Fibroblast of villous mesenchyme (primary cell): ENCODE measurements around the gene CDH2. TPM values are rescaled to one million over a fixed set of nuclear protein-coding genes. Genes with fewer than 3 reads are reported as not detected.

Source experiments
- DNase-seq: peaks from one replicate; pipeline ENCODE4 v3.0.0-alpha.2; 2010; ENCODE audit warnings: low read depth
- H3K4me3 ChIP-seq: 2 replicates; pipeline ENCODE4 v1.5.1; 2011; ENCODE audit warnings: low read depth, mild to moderate bottlenecking, low read length
- CTCF ChIP-seq: IDR thresholded peaks from 2 replicates; pipeline ENCODE4 v1.5.1; 2012; ENCODE audit warnings: low read depth, mild to moderate bottlenecking, low read length; ENCODE audit not compliant: insufficient read depth
- total RNA-seq: library from RNA; depleted of rRNA; stranded (reverse); fragments of >200 nt; gene quantifications from 2 replicates; pipeline ENCODE4 v1.2.3, GENCODE V29; 2012

The CDH2 gene
- total RNA-seq, 1 donor: 74.7 TPM

GRCh38 chr18:28171837-28172236 is 5.1 kb downstream of the CDH2 start:
- no peak overlapping the region for H3K4me3 ChIP-seq
- no peak for TF ChIP-seq CTCF
- no peak for DNase-seq

GRCh38 chr18:28168725-28169124 is 8.2 kb downstream of the CDH2 start:
- no peak for TF ChIP-seq CTCF
- H3K4me3 ChIP-seq: no peak overlapping the region
- no peak for DNase-seq

- no peak overlapping the region for H3K4me3 ChIP-seq
- DNase-seq: no peak
- TF ChIP-seq CTCF: no peak
These were observed 9.0 kb downstream of the CDH2 start for GRCh38 chr18:28167835-28168349.

- no peak for DNase-seq
- no peak for TF ChIP-seq CTCF
- no peak overlapping the region for H3K4me3 ChIP-seq
These were observed 12.0 kb downstream of the CDH2 start for GRCh38 chr18:28164771-28165483.

- DNase-seq: no peak
- no peak for TF ChIP-seq CTCF
- no peak overlapping the region for H3K4me3 ChIP-seq
These were observed 13.6 kb downstream of the CDH2 start for GRCh38 chr18:28163201-28163775.

GRCh38 chr18:28161608-28162599 is 15.0 kb downstream of the CDH2 start:
- no peak for DNase-seq
- no peak for TF ChIP-seq CTCF
- no peak overlapping the region for H3K4me3 ChIP-seq
